Loucy (cell line): ENCODE results near the gene TTYH3.
A peak's percentile ranks its signal among the peaks of the same experiment; 100 is the strongest.

ENCODE experiments used
- CTCF ChIP-seq: fragments of 200-600 bp; sonication (generic); conservative IDR thresholded peaks from 2 replicates; pipeline ENCODE4 v1.5.1; 2014; ENCODE audit warnings: mild to moderate bottlenecking, antibody characterized with exemption, low read length
- EZH2phosphoT487 ChIP-seq: fragments of 200-600 bp; IDR thresholded peaks from 2 replicates; pipeline ENCODE4 v1.6.1; 2018; ENCODE audit warnings: antibody characterized with exemption, mild to moderate bottlenecking, moderate library complexity, borderline replicate concordance

DNA sequence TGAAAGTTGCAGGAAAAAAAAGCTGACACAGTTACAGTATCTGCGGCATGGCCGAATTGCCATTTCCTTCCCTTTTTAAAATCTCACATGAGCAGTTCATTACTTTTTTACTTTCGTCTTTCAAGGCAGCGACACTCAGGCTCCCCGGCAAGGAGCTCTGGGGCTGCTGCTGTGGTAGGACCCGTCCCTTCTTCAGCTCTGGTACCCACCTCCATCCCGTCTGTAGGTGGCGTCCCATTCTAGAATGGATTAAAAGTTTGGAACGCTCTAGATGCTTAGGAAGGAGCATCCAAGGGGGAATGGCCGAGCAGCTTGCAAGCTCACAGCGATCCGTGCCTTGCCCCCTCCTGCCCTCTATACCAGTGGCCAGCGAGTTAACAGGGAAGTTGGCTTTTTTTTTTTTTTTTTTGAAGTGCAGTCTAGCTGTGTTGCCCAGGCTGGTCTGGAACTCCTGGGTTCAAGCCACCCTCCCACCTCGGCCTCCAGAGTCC, 22.8 kb upstream of the TTYH3 start:
- peak; percentile 52 for TF ChIP-seq CTCF
- TF ChIP-seq EZH2phosphoT487: no peak
